Glomerular visceral epithelial cell (primary cell): ENCODE data around the gene LINC00632.
A peak's percentile ranks its signal among the peaks of the same experiment; 100 is the strongest.

ENCODE experiments used
- DNase-seq: peaks from one replicate; pipeline ENCODE4 v3.0.0-alpha.2; 2016; ENCODE audit errors: extremely low spot score

The LINC00632 gene

GRCh38 chrX:140765043-140765784 lies 55.7 kb downstream of the LINC00632 start:
- DNase-seq, result no peak

- peak; percentile 15 for DNase-seq
Observed at GRCh38 chrX:140766024-140766611, 56.6 kb downstream of the LINC00632 start.

GRCh38 chrX:140767646-140768045 lies 58.1 kb downstream of the LINC00632 start:
- no peak for DNase-seq

- no peak for DNase-seq
Observed at GRCh38 chrX:140775211-140775610, 65.7 kb downstream of the LINC00632 start.

GRCh38 chrX:140776320-140776719 lies 66.8 kb downstream of the LINC00632 start:
- DNase-seq, result no peak

- no peak for DNase-seq
Observed at GRCh38 chrX:140794642-140795041, 85.1 kb downstream of the LINC00632 start.

GRCh38 chrX:140799216-140799615 lies 89.7 kb downstream of the LINC00632 start:
- DNase-seq, result no peak

- DNase-seq, result no peak
Observed at GRCh38 chrX:140804292-140804691, 94.7 kb downstream of the LINC00632 start.

- DNase-seq, result no peak
Observed at GRCh38 chrX:140815868-140816267, 106.3 kb downstream of the LINC00632 start.

- DNase-seq, result peak; percentile 0
Observed at GRCh38 chrX:140817943-140818342, 108.4 kb downstream of the LINC00632 start.

GRCh38 chrX:140821280-140821679 lies 111.7 kb downstream of the LINC00632 start:
- DNase-seq, result no peak

GRCh38 chrX:140822184-140822583 lies 112.6 kb downstream of the LINC00632 start:
- no peak for DNase-seq

GRCh38 chrX:140822861-140823260 lies 113.3 kb downstream of the LINC00632 start:
- DNase-seq, result no peak

GRCh38 chrX:140836874-140837273 lies 127.3 kb downstream of the LINC00632 start:
- DNase-seq, result no peak
